ENCODE measurements around the gene CMTM6.
"Not testable (repeated sequence)": the region's sequence is repeated elsewhere in the genome, so short reads cannot be mapped to it uniquely, and the experiment has no call there.

CMTM6 gene

GRCh38 chr3:32500880-32501782 lies 1.5 kb downstream of the CMTM6 start:
- in situ Hi-C loops (cut with MboI; ENCODE audit: low sequenced_read_pairs) = loop anchor here (25.0 kb wide), 1 partner anchor 161 kb away; no protein-coding TSS in a partner anchor

DNA sequence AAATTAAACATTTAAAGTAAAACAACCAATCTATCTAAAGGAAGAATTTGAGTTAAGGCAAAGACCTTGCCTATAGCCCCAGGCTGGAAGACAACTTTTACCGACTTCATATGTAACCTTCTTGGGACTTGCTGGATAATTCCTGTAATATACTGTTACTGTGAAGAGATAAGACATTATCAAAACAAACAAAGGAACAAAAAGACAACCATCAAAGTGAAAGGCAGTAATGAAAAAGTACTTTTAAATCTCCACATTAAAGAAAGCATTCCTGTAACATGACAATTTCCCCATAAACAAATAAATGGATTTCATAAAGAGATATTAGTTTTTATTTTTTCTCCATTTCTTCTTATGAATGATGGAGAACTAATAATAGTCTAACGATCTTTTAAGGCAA lies 2.4 kb downstream of the CMTM6 start:
- in situ Hi-C loops (cut with MboI; ENCODE audit: low sequenced_read_pairs) = loop anchor here (25.0 kb wide), 1 partner anchor 162 kb away; no protein-coding TSS in a partner anchor

DNA sequence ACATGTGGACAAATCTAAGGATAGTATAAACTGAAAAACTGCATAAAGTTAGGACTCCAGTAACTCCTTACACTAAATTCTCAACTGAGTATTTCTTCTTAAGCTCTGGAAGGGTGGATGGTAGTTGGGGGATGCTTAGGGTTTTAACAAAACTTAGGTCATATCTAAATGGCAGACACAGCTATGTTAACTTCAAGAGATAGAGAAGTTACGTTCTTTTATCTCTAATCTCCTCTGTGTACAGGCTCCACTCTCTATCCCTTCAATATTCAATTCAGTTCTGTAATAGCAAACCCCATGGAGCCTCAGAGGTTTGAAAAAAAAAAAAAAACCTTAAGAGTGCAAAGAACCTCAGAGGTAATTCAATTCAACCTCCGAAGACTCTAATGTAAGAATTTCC lies 3.1 kb downstream of the CMTM6 start:
- in situ Hi-C loops (cut with MboI; ENCODE audit: low sequenced_read_pairs) = no loop called here

GRCh38 chr3:32498992-32499391 lies 3.7 kb downstream of the CMTM6 start:
- in situ Hi-C loops (cut with MboI; ENCODE audit: low sequenced_read_pairs) = no loop called here

DNA sequence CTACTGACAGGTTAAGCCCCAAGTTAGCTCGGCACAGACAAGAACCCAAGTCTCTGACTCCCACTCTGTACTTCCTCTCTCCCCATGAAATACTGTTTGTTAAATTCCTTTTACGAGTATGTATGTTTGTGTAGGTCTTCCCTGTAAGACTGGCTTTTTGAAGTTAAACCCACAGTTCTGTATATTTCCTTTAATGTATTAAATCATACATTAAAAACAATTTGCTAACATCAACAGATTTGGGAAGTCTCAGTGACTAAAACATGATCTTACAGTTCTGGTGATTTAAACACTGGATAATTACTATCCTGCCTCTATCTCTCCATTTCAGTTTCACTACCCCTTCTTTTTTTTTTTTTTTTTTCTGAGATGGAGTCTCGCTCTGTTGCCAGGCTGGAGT lies 4.4 kb downstream of the CMTM6 start:
- in situ Hi-C loops (cut with MboI; ENCODE audit: low sequenced_read_pairs) = no loop called here

DNA sequence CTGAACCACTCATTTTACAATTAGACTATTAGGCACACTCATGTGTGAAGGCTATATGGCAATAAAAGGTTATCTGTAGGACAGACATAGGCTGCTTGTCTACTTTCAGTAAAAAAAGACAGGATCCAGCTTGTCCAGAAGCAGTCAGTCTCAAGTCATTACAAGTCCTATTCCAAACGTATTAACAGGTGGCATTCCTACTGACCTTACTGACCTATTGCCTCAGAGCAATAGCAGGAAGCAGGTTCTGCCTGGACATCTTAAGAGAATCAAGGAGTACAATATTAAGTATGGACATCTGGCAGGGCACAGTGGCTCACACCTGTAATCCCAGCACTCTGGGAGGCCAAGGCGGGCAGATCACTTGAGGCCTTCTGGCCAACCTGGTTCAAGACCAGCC lies 7.0 kb downstream of the CMTM6 start:
- in situ Hi-C loops (cut with MboI; ENCODE audit: low sequenced_read_pairs) = no loop called here

- in situ Hi-C loops (cut with MboI; ENCODE audit: low sequenced_read_pairs) = no loop called here
Measured at GRCh38 chr3:32495085-32495484, 7.6 kb downstream of the CMTM6 start.

DNA sequence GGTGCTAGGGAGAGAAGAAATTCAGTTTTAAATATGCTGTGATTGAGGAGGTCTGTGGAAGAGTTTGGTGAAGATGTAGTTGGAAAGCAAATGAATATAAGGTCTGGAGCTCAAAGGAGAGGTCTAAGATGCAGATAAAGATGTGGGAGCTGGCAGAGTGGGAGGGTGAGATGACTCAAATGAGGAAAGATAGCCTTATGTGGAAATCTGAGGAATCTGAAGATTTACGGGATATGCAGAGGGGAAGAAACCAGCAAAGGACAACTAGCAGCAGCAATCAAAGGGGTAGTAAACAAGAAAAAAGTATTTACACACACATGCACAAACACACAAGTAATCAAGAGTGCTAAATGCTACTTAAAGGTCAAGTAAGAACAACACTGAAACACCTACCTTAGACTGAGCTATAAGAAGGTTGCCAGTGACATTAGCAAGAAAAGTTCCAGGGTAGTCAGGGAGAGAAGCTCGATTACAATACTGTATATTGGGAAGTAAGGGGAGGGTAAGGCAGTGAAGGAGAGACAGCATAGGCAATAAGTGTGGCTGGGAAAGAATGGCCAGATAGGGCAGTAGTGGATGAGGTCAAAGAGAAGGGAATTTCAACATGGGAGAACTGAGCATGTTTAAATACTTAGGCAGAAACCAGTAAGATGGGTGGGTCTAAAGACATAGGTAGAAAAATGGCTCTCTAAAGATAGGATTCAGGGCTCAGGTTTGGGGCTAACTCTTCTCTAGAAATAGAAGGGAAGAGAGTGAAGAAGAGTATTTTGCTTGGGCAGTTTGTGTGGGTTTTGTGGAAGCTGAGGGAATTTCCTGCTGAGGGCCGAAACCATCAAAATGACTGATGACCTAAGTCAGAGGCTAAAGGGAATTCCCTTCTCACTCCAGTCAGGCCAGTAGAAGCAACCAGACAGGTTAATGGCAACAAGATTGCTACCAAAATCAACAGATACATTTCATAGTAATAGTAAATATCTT lies 8.9 kb downstream of the CMTM6 start:
- in situ Hi-C loops (cut with MboI; ENCODE audit: low sequenced_read_pairs) = no loop called here

DNA sequence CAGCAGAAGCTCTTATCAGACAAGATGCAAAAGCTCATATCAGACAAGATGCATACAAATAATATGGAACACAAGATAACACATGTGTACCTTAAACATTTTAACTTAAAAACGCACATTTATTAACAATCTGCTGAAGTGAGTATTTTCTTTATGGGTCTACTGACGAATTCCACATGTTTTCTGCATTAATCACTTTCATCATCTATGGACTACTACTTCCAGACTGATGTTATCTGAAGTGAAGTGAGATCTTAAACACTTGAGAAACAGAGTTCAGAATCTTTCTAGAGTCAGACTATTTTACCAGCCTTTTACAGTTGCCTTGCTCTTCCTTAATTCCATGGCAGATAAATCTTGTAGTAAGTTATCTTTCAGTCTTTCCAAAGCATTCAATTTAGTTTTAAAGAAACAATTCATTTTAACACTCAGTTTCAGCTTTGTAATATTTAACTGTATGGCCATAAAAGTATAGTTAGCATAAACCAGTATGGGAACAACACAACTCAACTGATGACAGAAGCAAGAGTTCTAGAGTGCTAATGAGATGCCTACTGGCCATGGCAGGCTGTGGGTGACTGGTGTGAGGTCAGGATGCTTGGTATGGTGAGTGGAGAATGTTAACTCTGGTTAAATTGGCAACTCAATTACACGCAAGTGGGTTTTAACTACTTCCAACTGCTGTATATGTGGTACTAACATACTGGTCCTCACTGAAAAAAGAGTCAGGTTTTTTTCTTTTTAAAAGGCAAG lies 9.8 kb downstream of the CMTM6 start:
- in situ Hi-C loops (cut with MboI; ENCODE audit: low sequenced_read_pairs) = no loop called here

DNA sequence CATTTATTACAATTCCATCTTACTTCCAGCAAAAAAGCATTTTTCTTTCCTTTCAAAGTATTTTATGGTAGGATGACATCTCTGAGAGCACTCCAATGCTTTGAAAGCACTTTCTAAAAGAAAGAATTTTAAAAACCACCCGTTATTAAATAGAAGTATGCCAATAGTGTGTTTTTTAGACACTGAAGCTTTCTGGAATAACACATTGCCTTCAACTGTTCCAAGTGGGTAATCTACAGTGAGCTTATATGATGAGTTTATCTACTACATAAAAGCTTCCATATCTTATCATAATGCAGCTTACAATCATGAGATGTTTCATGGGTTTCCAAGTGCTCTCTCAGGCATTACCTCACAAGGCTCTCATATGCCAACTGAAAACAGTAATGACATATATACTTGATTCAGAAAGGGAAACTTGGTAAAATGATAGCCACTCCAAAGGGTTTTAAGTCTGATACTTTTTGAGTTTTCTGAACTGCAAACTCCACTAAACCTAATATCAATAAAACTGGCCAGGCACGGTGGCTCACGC lies 14.1 kb downstream of the CMTM6 start:
- in situ Hi-C loops (cut with MboI; ENCODE audit: low sequenced_read_pairs) = no loop called here

DNA sequence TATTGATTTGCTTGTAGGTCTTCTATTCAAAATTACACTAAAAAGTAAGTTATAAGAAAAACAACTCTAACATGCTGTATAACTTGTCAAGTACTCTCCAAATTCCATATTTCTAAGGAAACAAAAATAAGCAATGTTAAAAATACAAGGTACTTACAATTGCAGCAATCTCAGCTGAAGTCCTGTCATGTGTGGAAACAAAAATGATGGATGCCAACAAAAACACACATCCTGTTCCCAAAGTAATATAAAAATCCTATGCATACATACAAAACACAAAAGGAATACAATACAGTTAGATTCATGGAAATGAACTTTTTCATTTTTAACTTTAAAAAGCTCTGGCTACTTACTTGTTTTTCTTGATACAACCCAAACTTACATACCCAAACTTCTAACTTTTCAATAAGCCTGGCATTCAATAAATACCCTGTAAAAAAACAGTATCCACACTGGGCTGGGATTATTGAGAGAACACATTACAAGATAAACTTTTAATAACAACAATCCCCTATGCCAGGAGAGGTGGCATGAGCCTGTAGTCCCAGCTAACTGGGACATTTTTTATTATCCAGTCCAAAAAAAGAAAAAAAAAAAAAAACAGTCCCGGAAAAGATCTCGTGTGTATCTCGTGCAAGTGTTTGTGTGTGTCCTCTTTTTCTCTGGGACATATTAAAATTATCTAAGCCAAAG lies 14.7 kb downstream of the CMTM6 start:
- in situ Hi-C loops (cut with MboI; ENCODE audit: low sequenced_read_pairs) = no loop called here

- in situ Hi-C loops (cut with MboI; ENCODE audit: low sequenced_read_pairs) = no loop called here
Measured at GRCh38 chr3:32484436-32484835, 18.2 kb downstream of the CMTM6 start.

GRCh38 chr3:32483772-32484171 lies 18.9 kb downstream of the CMTM6 start:
- in situ Hi-C loops (cut with MboI; ENCODE audit: low sequenced_read_pairs) = no loop called here

DNA sequence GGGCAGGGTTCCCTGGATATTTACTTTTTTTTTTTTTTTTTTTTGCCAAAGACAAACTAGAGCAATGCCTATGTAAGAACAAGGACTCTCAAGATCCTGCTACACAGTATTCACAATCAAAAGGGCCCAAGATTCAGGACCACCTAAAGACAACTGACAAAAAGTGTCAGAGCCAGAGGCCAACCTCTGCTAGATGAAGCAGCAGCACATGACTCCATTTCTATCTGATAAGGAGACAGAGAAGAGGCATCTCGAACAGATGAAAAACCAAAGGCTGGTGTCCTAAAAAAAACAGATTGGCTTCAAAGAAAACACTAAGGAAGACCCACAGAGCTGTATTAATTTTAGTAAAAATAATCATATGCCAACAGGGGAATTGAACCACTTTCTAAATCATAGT lies 20.0 kb downstream of the CMTM6 start:
- in situ Hi-C loops (cut with MboI; ENCODE audit: low sequenced_read_pairs) = no loop called here

GRCh38 chr3:32481791-32482631 lies 20.6 kb downstream of the CMTM6 start:
- in situ Hi-C loops (cut with MboI; ENCODE audit: low sequenced_read_pairs) = no loop called here

DNA sequence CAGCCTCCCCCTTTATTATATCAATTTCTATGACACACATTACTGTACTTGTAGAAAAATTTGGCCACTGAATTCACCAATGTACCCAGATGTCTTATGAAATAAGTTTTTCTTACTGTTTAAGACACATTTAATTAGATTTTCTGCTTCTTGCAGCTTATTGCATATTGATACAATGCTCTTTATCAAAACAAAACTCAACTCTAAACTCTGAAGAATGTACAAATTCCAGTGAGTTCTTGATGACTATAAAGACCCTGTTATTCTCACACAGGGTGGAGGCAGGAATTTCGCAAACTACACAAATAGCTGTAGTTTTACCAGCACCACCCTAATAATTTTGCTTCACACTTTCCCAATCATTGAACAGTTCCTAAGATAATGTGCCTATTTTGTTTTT lies 22.0 kb downstream of the CMTM6 start:
- in situ Hi-C loops (cut with MboI; ENCODE audit: low sequenced_read_pairs) = no loop called here

GRCh38 chr3:32474201-32474600 lies 28.5 kb downstream of the CMTM6 start:
- in situ Hi-C loops (cut with MboI; ENCODE audit: low sequenced_read_pairs) = no loop called here

- in situ Hi-C loops (cut with MboI; ENCODE audit: low sequenced_read_pairs) = not testable (repeated sequence)
Measured at GRCh38 chr3:32472151-32472550, 30.5 kb downstream of the CMTM6 start.

DNA sequence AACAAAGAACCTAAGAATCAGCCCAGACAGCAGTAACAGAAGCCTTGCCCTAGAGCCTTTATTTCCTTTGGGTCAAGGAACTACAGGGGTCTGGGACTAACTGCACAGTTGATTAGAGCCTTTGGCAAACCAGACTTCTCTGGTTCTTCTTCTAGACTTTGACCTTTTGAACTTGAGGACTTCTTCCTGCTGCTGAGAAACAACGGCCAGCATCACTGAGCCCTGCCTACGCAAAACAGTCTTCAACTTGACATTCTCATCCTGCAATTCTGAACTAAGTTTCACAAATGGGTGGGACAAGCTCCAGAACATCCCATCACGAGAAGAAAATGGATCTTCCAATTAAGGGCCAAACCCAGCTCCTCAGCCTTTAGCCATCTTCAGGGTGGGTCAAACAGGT lies 31.4 kb downstream of the CMTM6 start:
- in situ Hi-C loops (cut with MboI; ENCODE audit: low sequenced_read_pairs) = no loop called here
